Right lobe of liver (tissue), 4 donors: ENCODE measurements around the gene EEF2K.

Experiments used
- CTCF ChIP-seq, 4 donors: fragments of 200-600 bp in 3 of 4; fragments of 450-650 bp in 1 of 4; IDR thresholded peaks; one replicate each; pipeline versions ENCODE4 v1.5.1 to v1.8.0; 2016 to 2022; ENCODE audit warnings: antibody characterized with exemption in 4 of 4, mild to moderate bottlenecking in 2 of 4
- POLR2A ChIP-seq: fragments of 450-650 bp; IDR thresholded peaks from one replicate; pipeline ENCODE4 v1.6.1; 2017; ENCODE audit warnings: antibody characterized with exemption, mild to moderate bottlenecking
- donor health status: DM: no; HTN: no; CAD: no.
- donor health status: DM: no; HTN: no; CAD: no.
- donor health status: DM: no; HTN: yes; CAD: no.

- TF ChIP-seq CTCF (IDR thresholded peaks at IDR 0.05) (no peak), POLR2A (no peak)
Observed at GRCh38 chr16:22296225-22297113, 90.4 kb downstream of the EEF2K start.
